GM12875 (cell line): ENCODE results near the gene ZNF532.

ENCODE experiments used
- H3K4me3 ChIP-seq: one replicate; pipeline ENCODE4 v1.5.1; 2011; ENCODE audit warnings: low read depth, low read length, control low read depth
- TF ChIP-seq, protein P1 (sequence below): IDR thresholded peaks from 2 replicates; pipeline ENCODE4 v1.5.1; 2011; ENCODE audit warnings: low read depth, mild to moderate bottlenecking, control low read depth, inconsistent platforms, low read length, moderate library complexity, borderline replicate concordance; ENCODE audit not compliant: insufficient read depth

ZNF532 gene

DNA sequence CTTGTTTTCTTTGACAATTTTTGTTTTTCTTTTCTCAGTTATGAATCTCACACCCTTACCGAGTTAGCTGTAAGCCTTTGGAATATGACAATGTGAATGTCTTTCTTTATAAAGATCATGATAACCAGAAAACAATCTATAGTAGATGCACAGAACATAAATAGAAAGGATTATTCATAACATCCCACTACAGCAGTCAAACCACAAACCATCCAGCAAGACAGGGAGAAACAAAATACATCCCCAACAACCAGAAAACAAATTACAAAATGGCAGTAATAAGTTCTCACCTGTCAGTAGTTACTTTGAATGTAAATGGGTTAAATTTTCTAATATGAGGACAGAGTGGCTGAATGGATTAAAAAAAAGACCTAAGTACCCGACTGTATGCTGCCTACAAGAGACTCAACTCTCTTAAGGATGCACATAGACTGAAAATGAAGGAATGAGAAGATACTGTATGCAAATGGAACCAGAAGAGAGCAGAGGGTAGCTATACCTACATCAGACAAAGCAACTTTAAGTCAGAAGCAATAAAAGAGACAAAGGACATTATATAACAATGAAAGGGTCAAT, 124.6 kb downstream of the ZNF532 start:
- no peak overlapping the region for H3K4me3 ChIP-seq
- TF ChIP-seq, protein P1, sequence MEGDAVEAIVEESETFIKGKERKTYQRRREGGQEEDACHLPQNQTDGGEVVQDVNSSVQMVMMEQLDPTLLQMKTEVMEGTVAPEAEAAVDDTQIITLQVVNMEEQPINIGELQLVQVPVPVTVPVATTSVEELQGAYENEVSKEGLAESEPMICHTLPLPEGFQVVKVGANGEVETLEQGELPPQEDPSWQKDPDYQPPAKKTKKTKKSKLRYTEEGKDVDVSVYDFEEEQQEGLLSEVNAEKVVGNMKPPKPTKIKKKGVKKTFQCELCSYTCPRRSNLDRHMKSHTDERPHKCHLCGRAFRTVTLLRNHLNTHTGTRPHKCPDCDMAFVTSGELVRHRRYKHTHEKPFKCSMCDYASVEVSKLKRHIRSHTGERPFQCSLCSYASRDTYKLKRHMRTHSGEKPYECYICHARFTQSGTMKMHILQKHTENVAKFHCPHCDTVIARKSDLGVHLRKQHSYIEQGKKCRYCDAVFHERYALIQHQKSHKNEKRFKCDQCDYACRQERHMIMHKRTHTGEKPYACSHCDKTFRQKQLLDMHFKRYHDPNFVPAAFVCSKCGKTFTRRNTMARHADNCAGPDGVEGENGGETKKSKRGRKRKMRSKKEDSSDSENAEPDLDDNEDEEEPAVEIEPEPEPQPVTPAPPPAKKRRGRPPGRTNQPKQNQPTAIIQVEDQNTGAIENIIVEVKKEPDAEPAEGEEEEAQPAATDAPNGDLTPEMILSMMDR: no peak

DNA sequence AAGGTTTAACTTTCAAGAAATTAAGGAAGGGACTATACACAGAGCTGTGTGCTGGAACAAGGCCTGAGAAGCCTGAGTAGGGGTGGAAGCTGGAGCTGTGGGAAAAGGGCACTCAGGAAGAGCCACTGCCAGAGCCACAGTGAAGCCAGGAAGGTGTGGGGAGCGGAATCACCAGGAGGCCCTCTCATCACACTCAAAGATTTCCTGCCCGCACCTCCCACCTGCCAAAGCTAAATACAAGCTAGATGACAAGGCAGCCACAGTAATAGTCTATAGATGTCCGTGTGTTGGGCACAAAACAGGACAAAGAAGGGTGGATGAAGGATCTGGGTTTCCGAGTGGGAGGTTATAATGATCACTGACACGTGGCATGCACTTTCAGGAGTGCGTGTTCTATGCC, 126.0 kb downstream of the ZNF532 start:
- H3K4me3 ChIP-seq: no peak overlapping the region
- TF ChIP-seq, protein P1: no peak

DNA sequence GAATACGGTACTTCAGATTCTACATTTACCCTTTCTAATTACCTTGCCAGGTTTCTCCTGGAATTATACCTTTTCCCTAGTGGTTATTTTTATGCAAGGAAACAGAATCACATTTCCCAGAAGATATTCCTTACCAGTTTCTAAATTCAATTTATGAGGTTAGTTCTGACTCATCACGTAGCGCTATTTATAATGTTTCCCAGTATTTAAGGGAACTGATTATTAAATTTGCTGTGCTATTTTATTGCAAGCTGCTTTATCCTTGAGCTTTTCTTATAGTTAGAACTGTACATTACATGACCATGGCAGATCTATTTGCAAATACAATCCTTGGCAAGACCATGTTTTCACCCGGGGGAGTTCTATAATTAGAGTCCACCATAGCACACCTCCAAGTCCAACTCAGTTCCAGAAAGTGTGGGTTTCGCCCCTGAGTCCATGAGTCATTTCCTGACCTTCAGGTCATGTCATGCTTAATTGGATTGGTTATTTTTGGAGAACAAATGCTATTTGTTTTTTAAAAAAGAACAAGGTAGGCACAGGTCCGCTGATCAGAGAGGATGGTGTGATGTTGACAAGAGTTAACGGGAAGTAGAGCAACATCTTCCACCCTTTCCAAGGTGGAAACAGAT, 126.6 kb downstream of the ZNF532 start:
- TF ChIP-seq, protein P1: no peak
- H3K4me3 ChIP-seq: no peak overlapping the region

DNA sequence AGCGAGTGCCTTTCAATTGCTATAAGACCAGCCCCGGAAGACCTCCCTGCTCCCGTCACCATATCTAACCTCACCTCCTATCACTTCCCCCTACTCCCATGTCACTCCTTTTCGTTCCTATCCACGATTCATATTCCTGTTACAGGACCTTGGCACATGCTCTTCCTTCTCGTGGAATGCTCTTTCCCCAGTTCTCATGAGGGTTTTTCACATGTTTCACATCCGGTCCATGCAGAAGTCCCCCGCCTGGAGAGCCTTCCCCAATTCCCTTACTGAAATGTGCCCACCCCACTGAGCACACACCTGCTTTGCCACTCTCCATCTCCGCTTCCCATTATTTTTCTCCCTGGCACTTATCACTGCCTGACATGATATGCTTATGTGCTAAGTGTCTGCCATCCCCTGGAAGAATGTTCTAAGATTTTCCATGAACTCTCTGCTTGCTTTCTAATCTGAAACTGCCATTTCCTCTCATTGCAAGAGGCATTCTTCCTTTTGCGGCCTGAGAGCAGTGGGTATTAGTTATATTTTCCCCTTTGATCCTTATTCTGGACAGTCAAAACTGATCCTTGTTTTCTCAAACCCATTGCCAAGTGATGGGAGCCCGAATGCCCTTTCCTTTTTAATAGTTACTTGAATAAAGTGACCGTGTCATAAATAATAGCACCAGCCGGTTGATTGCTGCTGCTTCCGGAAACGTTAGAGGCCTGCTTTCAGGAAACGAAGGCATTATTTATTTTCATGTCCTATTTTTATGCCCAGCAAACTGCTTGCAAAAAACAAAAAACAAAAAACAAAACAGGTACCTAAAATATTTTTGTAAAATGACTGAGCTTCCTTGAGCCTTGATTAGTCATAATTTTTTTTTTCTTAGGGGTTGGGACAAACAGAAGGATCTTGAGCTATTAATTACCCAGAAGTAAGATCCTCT, 127.9 kb downstream of the ZNF532 start:
- H3K4me3 ChIP-seq: no peak overlapping the region
- TF ChIP-seq, protein P1: no peak

DNA sequence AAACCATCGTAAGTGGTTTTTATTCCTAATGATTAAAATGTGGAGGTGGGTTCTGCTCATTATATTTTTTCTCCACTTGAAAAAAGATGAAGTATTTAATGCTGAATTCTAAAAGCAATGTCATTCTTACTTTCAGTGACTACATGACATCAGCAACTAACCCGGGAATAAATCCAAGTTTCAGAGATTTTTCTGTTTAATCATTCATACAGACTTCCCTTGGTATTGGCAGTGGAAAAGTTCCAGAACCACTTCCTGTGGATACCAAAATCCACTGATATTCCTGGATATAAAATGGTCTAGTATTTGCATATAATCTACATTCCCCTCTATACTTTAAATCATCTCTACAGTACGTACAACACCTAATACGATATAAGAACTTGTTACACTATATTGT, 128.6 kb downstream of the ZNF532 start:
- H3K4me3 ChIP-seq: no peak overlapping the region
- TF ChIP-seq, protein P1: no peak

DNA sequence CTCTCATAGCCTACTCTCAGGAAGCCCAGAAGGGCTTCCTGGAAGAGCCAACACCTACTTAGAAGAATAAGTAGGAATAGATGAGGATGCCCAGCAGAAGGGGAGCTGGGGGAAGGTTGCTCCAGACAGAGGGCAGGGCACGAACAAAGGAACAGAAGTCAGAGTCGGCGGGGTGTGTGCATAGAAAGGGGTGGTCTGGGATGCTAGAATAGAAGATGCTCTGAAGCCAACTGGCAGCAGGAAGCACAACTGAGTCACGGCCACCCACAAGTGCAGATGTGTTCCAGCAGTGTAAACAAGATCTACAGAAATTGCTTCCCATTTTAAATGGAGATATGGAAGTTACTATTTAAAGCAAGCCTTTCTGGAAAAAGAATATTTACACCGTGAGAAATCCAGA, 131.0 kb downstream of the ZNF532 start:
- TF ChIP-seq, protein P1: no peak
- no peak overlapping the region for H3K4me3 ChIP-seq
